ENCODE measurements around the gene NXPH2. TPM values are rescaled to one million over a fixed set of nuclear protein-coding genes. Genes with fewer than 3 reads are reported as not detected.

Gene NXPH2
- polyA plus RNA-seq (2013): not detected

DNA sequence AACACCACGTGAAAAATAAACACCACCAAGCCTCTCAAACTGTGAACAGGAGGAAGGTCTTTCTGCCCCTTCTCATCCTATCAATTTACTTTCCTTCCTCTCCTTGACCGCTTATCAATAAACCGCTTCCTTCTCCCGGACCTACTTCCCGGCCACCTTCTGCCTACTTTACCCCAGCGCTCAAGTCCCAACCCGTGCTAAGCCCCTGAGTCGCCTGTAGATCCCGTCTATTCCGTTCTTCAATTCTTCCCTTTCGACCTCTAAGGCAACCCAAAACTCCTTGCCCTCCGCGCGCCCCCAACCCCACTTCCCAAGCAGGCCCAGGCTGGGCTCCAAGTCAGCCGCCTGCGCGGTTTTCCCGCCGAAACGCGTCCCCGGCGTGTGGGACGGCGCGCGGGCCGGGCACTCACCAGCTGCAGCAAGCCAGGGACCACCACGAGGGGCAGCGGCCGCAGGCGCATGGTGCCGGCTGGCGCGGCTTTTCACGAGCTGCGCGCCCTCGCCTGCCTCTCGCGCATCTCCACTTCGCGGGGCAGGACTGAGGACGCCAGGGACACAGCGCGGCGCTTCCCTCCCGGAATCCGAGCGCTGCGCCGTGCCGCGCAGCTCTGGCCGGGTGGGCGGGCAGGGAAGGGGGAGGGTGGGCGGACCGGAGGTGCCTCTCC, at the start of gene NXPH2:
NXPH2 (minus strand) TSS at position 610 of the 665 bp plus-strand sequence; CDS start at position 461, 149 bp downstream.
- POLR2A ChIA-PET: no interaction called here
- WGBS (ENCODE audit: insufficient coverage): under 1% methylated on average over 52 of the region's 58 CpGs

DNA sequence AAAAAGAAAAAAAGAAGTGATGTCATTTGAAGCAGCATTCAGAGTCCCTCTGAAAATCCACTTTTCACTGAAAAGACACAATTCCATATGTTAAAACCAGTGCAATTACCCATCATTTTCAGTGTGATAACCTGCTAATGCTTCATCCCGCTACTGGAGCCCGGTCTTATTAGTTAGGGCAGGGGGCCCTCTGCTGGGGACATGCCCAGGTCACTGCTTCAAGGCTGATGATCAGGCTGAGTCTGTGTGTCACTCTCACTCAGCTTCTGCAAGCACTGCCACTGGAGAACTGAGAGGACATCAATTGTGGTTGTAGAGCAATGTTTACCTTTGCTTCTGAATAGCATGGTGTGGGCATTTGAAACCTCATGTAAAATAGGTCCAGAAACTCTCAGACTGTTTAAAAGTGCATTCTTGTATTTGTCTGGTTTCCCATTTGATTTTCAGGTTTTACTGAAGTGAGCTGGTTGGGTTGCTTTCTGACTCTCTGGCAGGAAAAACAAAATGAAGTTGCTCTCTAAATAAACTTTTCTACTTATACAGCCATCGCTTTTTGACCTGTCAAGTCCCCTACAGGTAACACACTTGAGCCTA, 49.2 kb upstream of the NXPH2 start:
- 25% methylated on average over 2 of the region's 3 CpGs for WGBS (ENCODE audit: insufficient coverage)
- Histone ChIP-seq H3K36me3 (ENCODE audit: control insufficient read depth in 4 of 4, insufficient read depth in 4 of 4, low read length in 3 of 4) (no peaks in the 10 kb centered on the region), H3K27me3 (replicated peaks in 2 of 5; ENCODE audit: control insufficient read depth in 4 of 5, insufficient read depth in 5 of 5, low read length in 4 of 5) (no peaks in the 10 kb centered on the region), H3K27ac (ENCODE audit: insufficient read depth in 1 of 2, low read depth in 1 of 2, low read length in 2 of 2, poor library complexity in 1 of 2, severe bottlenecking in 2 of 2) (no peak overlapping the region), H3K4me3 (ENCODE audit: control insufficient read depth in 1 of 7, extremely low read depth in 1 of 7, insufficient read depth in 4 of 7, low read depth in 2 of 7, low read length in 6 of 7) (no peak overlapping the region), H3K4me1 (ENCODE audit: control extremely low read depth in 1 of 4, control insufficient read depth in 4 of 4, insufficient read depth in 4 of 4, low read length in 3 of 4) (peaks cover 6 to 14% (median 7%) of the 10 kb centered on the region in 4 experiments), H3K9me3 (ENCODE audit: control extremely low read depth in 1 of 5, control insufficient read depth in 4 of 5, insufficient read depth in 2 of 5, low read depth in 1 of 5, low read length in 4 of 5) (no peaks in the 10 kb centered on the region)
- CTCF ChIA-PET: interaction anchor here (0.7 to 5.6 kb wide), 12 partner anchors 9 to 921 kb away, joined by 3 to 101 read pairs (median 6); no protein-coding TSS in a partner anchor
- DNase-seq: peak; percentile 71 to 84 (median 79)
- POLR2A ChIA-PET: no interaction called here

More for the DNA sequence above, at the start of gene NXPH2:
- H3K4me1 ChIP-seq (ENCODE audit: control extremely low read depth in 1 of 4, control insufficient read depth in 4 of 4, insufficient read depth in 4 of 4, low read length in 3 of 4): peaks cover 2 to 20% (median 16%) of the 10 kb centered on the region in 4 experiments
- no peaks in the 10 kb centered on the region for H3K36me3 ChIP-seq (ENCODE audit: control insufficient read depth in 4 of 4, insufficient read depth in 4 of 4, low read length in 3 of 4)
- peak within 1 kb of the TSS in 6 of 7 experiments; percentile 39 to 71 (median 53) for H3K4me3 ChIP-seq (ENCODE audit: control insufficient read depth in 1 of 7, extremely low read depth in 1 of 7, insufficient read depth in 4 of 7, low read depth in 2 of 7, low read length in 6 of 7)
- CTCF ChIA-PET: interaction anchor here (0.6 to 0.8 kb wide), 2 partner anchors 867 to 1211 kb away, joined by 3 read pairs; no protein-coding TSS in a partner anchor
- peak; percentile 16 to 61 (median 44) for DNase-seq
- H3K9me3 ChIP-seq (ENCODE audit: control extremely low read depth in 1 of 5, control insufficient read depth in 4 of 5, insufficient read depth in 2 of 5, low read depth in 1 of 5, low read length in 4 of 5): peaks cover 0 to 6% (median 0%) of the 10 kb centered on the region in 5 experiments
- peaks cover 18 to 84% (median 32%) of the 10 kb centered on the region in 5 experiments for H3K27me3 ChIP-seq (replicated peaks in 2 of 5; ENCODE audit: control insufficient read depth in 4 of 5, insufficient read depth in 5 of 5, low read length in 4 of 5)
- H3K27ac ChIP-seq (ENCODE audit: insufficient read depth in 1 of 2, low read depth in 1 of 2, low read length in 2 of 2, poor library complexity in 1 of 2, severe bottlenecking in 2 of 2): no peak within 1 kb of the TSS

DNA sequence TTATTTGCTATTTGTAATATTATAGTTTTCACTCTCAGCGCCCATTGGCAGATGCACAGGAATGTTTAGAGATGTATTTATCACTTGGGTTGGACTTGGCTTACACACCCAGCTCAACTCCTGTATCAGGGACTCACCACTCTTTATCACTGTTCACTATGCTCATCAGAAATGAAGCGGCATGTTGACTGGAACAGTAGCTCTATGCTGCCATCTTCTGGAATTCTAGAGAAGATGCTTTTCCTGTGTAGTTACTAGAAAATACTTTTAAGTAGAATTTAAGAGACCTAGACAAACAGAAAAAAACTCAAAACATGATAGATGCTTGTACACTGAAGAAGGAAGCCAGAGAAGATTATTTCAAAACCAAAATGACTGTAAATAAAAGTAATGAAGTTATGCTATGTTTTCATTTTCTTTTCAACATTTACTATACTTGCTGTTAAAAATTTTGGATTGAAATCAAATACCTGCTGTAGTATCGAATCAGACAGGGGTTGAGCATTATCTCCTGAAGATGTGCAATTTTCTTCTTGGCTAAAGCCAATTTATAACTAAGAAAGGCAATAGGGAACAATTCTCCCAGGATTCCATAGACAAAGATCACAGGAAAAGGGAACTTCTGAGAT, 47.4 kb upstream of the NXPH2 start:
- no peak overlapping the region for H3K27ac ChIP-seq (ENCODE audit: insufficient read depth in 1 of 2, low read depth in 1 of 2, low read length in 2 of 2, poor library complexity in 1 of 2, severe bottlenecking in 2 of 2)
- WGBS (ENCODE audit: insufficient coverage): 100% methylated on average over 1 of the region's 3 CpGs
- no peaks in the 10 kb centered on the region for H3K9me3 ChIP-seq (ENCODE audit: control extremely low read depth in 1 of 5, control insufficient read depth in 4 of 5, insufficient read depth in 2 of 5, low read depth in 1 of 5, low read length in 4 of 5)
- H3K4me3 ChIP-seq (ENCODE audit: control insufficient read depth in 1 of 7, extremely low read depth in 1 of 7, insufficient read depth in 4 of 7, low read depth in 2 of 7, low read length in 6 of 7): no peak overlapping the region
- H3K36me3 ChIP-seq (ENCODE audit: control insufficient read depth in 4 of 4, insufficient read depth in 4 of 4, low read length in 3 of 4): no peaks in the 10 kb centered on the region
- DNase-seq: peak; percentile 80 to 90 (median 83)
- no peaks in the 10 kb centered on the region for H3K27me3 ChIP-seq (replicated peaks in 2 of 5; ENCODE audit: control insufficient read depth in 4 of 5, insufficient read depth in 5 of 5, low read length in 4 of 5)
- CTCF ChIA-PET: interaction anchor here (0.9 to 5.6 kb wide), 17 partner anchors 11 to 961 kb away, joined by 3 to 101 read pairs (median 7); no protein-coding TSS in a partner anchor
- peaks cover 6 to 14% (median 7%) of the 10 kb centered on the region in 4 experiments for H3K4me1 ChIP-seq (ENCODE audit: control extremely low read depth in 1 of 4, control insufficient read depth in 4 of 4, insufficient read depth in 4 of 4, low read length in 3 of 4)
- POLR2A ChIA-PET: no interaction called here

DNA sequence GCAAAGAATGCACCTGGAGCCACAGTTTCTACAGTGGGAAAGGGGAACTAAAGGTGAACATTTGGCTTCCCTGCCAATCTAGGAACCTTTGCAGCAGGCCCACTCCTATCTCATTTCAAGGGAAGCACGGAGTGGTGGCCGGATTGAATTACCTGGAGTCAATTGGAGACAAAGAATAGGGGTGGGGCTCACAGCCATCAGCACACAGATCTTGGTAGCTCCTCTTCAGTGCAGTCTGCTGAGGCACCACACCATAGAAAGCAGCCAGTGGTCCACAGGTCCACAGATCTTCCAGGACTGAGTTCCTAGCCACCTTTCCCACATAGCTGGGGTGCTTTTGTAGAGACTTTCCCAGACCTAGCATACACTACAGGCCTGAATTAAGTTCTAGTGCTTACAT, 43.5 kb upstream of the NXPH2 start:
- H3K27ac ChIP-seq (ENCODE audit: insufficient read depth in 1 of 2, low read depth in 1 of 2, low read length in 2 of 2, poor library complexity in 1 of 2, severe bottlenecking in 2 of 2): no peak overlapping the region
- no peak for DNase-seq
- H3K36me3 ChIP-seq (ENCODE audit: control insufficient read depth in 4 of 4, insufficient read depth in 4 of 4, low read length in 3 of 4): no peaks in the 10 kb centered on the region
- POLR2A ChIA-PET: no interaction called here
- no peaks in the 10 kb centered on the region for H3K9me3 ChIP-seq (ENCODE audit: control extremely low read depth in 1 of 5, control insufficient read depth in 4 of 5, insufficient read depth in 2 of 5, low read depth in 1 of 5, low read length in 4 of 5)
- H3K27me3 ChIP-seq (replicated peaks in 2 of 5; ENCODE audit: control insufficient read depth in 4 of 5, insufficient read depth in 5 of 5, low read length in 4 of 5): no peaks in the 10 kb centered on the region
- H3K4me1 ChIP-seq (ENCODE audit: control extremely low read depth in 1 of 4, control insufficient read depth in 4 of 4, insufficient read depth in 4 of 4, low read length in 3 of 4): peaks cover 6 to 14% (median 7%) of the 10 kb centered on the region in 4 experiments
- no peak overlapping the region for H3K4me3 ChIP-seq (ENCODE audit: control insufficient read depth in 1 of 7, extremely low read depth in 1 of 7, insufficient read depth in 4 of 7, low read depth in 2 of 7, low read length in 6 of 7)
- CTCF ChIA-PET: interaction anchor here (0.9 to 1.5 kb wide), 2 partner anchors 9 to 38 kb away, joined by 3 to 9 read pairs; no protein-coding TSS in a partner anchor
- 100% methylated on average over 2 of the region's 2 CpGs for WGBS (ENCODE audit: insufficient coverage)

DNA sequence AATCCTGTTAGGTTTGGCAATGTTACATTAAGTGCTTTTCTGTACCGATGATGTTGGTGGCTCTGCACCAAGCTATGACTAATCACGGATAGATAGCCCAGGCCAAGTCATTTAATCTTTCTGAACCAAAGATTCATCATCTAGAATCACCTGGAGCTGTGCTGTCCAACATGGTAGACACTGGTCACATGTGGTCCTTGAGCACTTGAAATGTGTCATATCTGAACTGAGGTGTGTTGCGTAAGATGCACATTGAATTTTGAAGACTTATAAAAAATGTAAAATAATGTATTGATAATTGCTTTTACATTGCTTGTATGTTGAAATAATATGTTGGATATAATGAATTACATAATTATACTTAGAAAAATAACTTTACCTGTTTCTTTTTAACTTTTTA, 39.8 kb upstream of the NXPH2 start:
- ChIA-PET POLR2A (no interaction called here), CTCF (interaction anchor here (6.9 kb wide), 1 partner anchor 8 kb away, joined by 101 read pairs; no protein-coding TSS in a partner anchor)
- Histone ChIP-seq H3K27me3 (replicated peaks in 2 of 5; ENCODE audit: control insufficient read depth in 4 of 5, insufficient read depth in 5 of 5, low read length in 4 of 5) (no peaks in the 10 kb centered on the region), H3K4me1 (ENCODE audit: control extremely low read depth in 1 of 4, control insufficient read depth in 4 of 4, insufficient read depth in 4 of 4, low read length in 3 of 4) (peaks cover 0 to 2% (median under 1%) of the 10 kb centered on the region in 4 experiments), H3K36me3 (ENCODE audit: control insufficient read depth in 4 of 4, insufficient read depth in 4 of 4, low read length in 3 of 4) (no peaks in the 10 kb centered on the region), H3K27ac (ENCODE audit: insufficient read depth in 1 of 2, low read depth in 1 of 2, low read length in 2 of 2, poor library complexity in 1 of 2, severe bottlenecking in 2 of 2) (no peak overlapping the region), H3K9me3 (ENCODE audit: control extremely low read depth in 1 of 5, control insufficient read depth in 4 of 5, insufficient read depth in 2 of 5, low read depth in 1 of 5, low read length in 4 of 5) (no peaks in the 10 kb centered on the region), H3K4me3 (ENCODE audit: control insufficient read depth in 1 of 7, extremely low read depth in 1 of 7, insufficient read depth in 4 of 7, low read depth in 2 of 7, low read length in 6 of 7) (no peak overlapping the region)
- no peak for DNase-seq
- 100% methylated on average over 2 of the region's 3 CpGs for WGBS (ENCODE audit: insufficient coverage)

DNA sequence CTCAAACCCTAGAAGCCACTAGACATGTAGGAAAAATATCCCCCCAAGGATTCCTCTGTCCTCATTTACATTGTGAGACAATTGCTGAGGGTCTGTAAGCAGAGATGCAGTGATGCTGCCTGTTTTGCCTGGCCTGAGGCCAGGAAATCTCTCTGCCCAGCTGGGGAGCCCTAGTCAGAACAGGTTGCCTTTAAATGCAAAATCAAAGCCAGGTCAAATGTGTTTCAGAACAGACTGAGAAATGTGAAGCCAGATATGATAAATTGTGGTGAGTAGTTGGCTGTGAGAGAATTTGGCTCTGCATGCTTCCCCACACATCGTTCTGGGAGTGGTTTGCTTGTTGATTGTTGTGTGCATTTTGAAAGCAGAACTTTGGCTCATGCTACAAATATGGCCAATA, 38.4 kb upstream of the NXPH2 start:
- H3K4me3 ChIP-seq (ENCODE audit: control insufficient read depth in 1 of 7, extremely low read depth in 1 of 7, insufficient read depth in 4 of 7, low read depth in 2 of 7, low read length in 6 of 7): no peak overlapping the region
- CTCF ChIA-PET: interaction anchor here (1.4 to 6.9 kb wide), 2 partner anchors 9 to 13 kb away, joined by 4 to 101 read pairs; no protein-coding TSS in a partner anchor
- no peaks in the 10 kb centered on the region for H3K9me3 ChIP-seq (ENCODE audit: control extremely low read depth in 1 of 5, control insufficient read depth in 4 of 5, insufficient read depth in 2 of 5, low read depth in 1 of 5, low read length in 4 of 5)
- peak in 1 of 3 donors; percentile 27 for DNase-seq
- POLR2A ChIA-PET: no interaction called here
- no peak overlapping the region for H3K27ac ChIP-seq (ENCODE audit: insufficient read depth in 1 of 2, low read depth in 1 of 2, low read length in 2 of 2, poor library complexity in 1 of 2, severe bottlenecking in 2 of 2)
- H3K27me3 ChIP-seq (replicated peaks in 2 of 5; ENCODE audit: control insufficient read depth in 4 of 5, insufficient read depth in 5 of 5, low read length in 4 of 5): no peaks in the 10 kb centered on the region
- no peaks in the 10 kb centered on the region for H3K36me3 ChIP-seq (ENCODE audit: control insufficient read depth in 4 of 4, insufficient read depth in 4 of 4, low read length in 3 of 4)
- peaks cover 4 to 13% (median 8%) of the 10 kb centered on the region in 4 experiments for H3K4me1 ChIP-seq (ENCODE audit: control extremely low read depth in 1 of 4, control insufficient read depth in 4 of 4, insufficient read depth in 4 of 4, low read length in 3 of 4)
- WGBS (ENCODE audit: insufficient coverage): 0% methylated on average over 1 of the region's 1 CpG
